ENCODE results near the gene TMEM87B.
"Not testable (repeated sequence)": the region's sequence is repeated elsewhere in the genome, so short reads cannot be mapped to it uniquely, and the experiment has no call there.

Gene TMEM87B

DNA sequence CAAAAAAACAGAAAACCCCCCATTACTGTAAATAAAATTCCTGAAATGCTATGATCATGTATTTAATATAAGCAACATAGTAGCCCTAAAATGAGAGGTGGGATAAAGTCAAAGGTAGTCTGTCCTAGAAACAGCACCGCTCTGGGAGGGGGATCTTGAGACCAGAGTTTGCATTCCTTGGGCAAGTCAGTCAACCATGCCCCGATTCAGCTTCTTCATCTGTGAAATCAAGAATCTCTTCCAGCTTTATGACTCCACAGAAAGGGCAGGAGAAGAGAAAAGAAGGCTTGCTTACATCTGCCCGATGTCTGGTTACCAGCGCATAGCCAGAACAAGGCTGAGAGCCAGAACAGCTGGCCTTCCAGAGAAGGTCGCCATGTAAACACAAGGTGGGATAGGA is 81.0 kb downstream of the TMEM87B start:
- DNase-seq = no peak

- DNase-seq = no peak
Observed at GRCh38 chr2:112137516-112138158, 82.6 kb downstream of the TMEM87B start.

GRCh38 chr2:112138159-112139032 is 83.3 kb downstream of the TMEM87B start, which contains the start of gene FBLN7:
FBLN7 (plus strand) TSS chr2:112138385; CDS start chr2:112138656, 271 bp downstream.
- DNase-seq = no peak

- DNase-seq = not testable (repeated sequence)
Observed at GRCh38 chr2:112139033-112139614, 84.1 kb downstream of the TMEM87B start.

DNA sequence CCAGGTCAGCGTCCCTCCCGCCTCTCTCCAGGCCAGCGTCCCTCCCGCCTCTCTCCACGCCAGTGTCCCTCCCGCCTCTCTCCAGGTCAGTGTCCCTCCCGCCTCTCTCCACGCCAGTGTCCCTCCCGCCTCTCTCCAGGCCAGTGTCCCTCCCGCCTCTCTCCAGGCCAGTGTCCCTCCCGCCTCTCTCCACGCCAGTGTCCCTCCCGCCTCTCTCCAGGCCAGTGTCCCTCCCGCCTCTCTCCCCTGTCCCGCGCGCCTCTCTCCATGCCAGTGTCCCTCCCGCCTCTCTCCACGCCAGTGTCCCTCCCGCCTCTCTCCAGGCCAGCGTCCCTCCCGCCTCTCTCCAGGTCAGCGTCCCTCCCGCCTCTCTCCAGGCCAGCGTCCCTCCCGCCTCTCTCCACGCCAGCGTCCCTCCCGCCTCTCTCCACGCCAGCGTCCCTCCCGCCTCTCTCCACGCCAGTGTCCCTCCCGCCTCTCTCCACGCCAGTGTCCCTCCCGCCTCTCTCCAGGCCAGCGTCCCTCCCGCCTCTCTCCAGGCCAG is 84.7 kb downstream of the TMEM87B start:
- not testable (repeated sequence) for DNase-seq

- DNase-seq = no peak
Observed at GRCh38 chr2:112140205-112140802, 85.2 kb downstream of the TMEM87B start.

- no peak for DNase-seq
Observed at GRCh38 chr2:112140899-112141625, 86.0 kb downstream of the TMEM87B start.

- no peak for DNase-seq
Observed at GRCh38 chr2:112141626-112142007, 86.5 kb downstream of the TMEM87B start.

- DNase-seq = no peak
Observed at GRCh38 chr2:112142525-112143078, 87.5 kb downstream of the TMEM87B start.

DNA sequence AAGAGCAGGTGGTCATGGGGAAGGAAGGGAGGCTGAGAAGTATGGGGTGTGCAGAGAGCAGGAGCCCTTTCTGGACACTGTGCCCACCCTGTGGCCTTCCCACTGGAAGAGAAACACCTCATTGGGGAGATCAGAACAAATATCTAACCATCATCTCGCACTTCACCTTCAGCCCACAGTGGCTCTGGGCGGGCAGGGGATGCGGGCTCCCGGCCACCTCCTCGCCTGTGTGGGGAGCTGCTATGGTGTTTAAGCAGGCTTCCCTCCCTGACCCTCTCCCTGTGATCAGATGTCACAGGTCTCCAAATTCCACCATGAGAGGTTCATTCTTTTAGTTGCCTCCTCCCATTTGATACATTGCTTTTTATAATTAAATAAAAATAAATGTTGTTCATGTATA is 88.1 kb downstream of the TMEM87B start:
- no peak for DNase-seq

DNA sequence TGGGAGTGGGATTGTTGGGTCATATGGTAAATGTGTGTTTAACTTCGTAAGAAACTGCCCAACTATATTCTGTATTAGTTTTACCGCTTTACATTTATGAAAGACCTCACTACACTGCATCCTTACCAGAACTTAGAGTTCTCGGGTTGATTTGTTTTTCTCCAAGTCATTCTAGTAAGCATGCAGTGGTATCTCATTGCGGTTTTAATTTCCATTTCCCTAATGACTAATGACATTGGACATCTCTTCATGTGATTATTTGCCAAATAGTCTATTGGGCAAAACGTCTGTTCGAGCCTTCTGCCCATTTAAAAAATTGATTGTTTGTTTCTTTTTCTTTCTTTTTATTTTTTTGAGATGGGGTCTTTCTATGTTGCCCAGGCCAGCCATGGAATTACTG is 89.9 kb downstream of the TMEM87B start:
- no peak for DNase-seq

- DNase-seq = no peak
Observed at GRCh38 chr2:112147382-112148168, 92.5 kb downstream of the TMEM87B start.

DNA sequence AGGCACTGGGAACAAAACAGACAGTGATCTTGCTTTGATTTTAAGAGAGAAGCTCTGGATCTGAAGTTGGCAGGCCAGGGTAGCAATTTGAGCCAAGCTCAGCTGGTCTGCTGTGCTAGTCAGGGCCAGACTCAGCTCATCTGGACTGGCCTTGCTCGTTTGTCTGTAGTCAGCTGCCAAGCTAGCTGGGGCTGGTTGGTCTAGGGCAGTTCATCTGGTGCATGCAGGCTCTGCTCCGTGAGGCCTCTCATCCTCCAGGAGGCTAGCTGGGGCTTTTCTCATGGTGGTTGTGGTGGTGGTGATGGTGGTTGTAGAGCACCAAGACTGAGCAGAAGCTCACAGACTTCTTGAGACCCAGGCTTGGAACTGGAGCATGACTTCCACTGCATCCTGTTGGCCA is 93.4 kb downstream of the TMEM87B start:
- DNase-seq = peak; percentile 34

DNA sequence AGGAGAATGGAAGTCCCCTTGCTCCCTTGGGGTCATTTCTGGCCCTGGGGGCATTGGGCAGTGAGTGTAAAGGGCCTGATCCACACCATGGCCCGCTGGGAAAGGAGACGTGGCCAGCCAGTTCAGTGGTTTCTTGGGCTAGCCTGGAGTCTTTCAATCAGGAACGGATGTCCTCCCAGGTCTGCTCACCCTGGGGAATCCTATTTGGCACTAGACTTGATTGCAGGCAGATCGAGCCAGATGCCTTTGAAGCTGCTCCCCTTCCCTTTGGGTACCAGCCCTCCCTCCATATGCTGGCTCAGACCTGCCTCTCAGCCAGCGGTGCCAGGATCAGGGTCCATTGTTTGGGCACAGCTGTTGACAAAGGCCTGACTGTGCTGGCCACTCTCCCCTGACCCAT is 94.1 kb downstream of the TMEM87B start:
- DNase-seq = no peak

DNA sequence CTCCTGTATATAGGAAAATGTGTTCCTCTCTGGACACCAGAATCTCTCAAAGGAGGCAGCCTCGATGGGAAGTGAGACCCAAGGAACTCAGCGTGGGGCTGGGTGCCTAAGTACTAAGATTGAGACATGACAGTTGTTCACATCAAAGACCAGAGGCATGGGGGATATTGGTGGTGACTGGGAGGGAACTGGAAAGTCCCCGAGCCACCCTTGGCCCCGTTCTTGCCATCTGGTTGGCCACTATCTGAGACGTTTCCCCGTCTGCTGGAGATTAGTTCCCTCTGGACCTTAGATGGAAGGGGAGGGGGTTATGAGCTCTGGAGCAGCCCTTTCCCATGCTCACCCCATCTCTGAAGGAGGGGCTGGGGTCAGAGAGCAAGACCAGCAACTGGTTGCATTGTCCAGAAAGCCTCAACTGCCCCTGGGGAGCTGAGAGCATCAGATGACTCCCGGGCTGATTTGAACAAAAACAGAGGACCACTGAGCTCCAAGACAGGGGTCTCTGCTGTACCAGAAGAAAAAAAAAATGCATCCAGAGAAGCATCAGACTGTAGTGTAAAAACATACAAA is 94.9 kb downstream of the TMEM87B start:
- no peak for DNase-seq

DNA sequence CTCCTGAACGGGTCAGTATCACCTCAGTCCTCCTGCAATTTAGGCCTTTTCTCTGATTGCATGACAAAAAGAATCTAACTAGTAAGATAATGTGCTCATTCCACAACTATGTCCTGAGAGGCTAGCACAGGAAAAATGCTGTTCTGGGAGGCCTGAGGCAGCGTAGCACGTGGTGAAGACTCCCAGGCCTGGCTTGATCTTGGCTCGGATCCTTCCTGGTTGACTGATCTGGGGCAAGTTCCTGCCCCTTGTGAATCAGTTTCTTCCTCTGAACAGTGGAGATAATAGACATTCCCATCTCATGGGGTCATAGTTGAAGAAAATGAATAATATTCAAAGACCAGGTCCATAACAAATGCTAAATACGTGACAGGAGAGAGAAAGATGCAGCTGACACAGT is 95.4 kb downstream of the TMEM87B start:
- no peak for DNase-seq

- no peak for DNase-seq
Observed at GRCh38 chr2:112150851-112151250, 95.8 kb downstream of the TMEM87B start.

GRCh38 chr2:112151271-112151670 is 96.2 kb downstream of the TMEM87B start:
- DNase-seq = no peak

DNA sequence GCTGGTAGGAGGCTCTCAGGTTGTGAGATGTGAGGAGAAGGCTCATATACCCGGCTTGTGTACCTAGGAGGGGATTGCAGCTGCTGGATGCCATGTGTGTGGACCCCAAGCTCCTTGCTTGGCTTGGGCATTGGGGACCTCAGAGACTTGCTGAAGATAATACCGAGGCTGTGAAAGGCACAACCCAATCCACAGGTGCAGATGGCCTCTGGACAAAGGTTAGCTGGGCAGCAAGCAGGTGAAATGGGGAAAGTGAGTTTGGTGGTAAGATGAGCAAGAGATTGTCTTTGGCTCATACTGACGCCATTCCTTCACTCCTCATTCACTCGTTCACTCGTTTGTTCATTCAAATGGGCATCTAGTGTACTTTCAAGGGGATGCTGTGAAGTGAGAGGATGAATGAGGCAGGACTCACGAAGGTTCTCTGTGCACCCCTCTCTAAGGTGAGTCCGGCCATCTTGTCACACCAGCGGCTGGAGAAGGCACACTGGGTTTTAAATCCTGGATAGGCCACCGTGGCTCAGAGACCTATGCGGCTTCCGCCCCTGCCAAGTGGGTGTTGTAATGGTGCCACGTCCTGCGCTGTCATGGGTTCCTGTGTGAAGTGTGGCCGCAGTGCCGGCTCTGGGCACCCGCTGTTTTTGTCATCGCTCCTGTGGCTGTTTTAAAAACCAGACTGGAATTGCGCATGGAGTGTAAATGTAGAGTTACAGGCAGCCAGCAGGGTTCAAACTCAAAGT is 96.8 kb downstream of the TMEM87B start:
- DNase-seq = no peak

GRCh38 chr2:112152476-112153178 is 97.6 kb downstream of the TMEM87B start:
- no peak for DNase-seq

Data from NCI-H446 treated with DMSO at 0.1 percent for 48 hours (cell line).